Prostate gland (tissue), 2 donors: ENCODE data around the gene TM4SF18. TPM values are rescaled to one million over a fixed set of nuclear protein-coding genes. Genes with fewer than 3 reads are reported as not detected.

Experiments used
- DNase-seq: peaks from one replicate; pipeline ENCODE4 v3.0.0-alpha.2; 2019; ENCODE audit warnings: low spot score
- H3K27ac ChIP-seq, 2 donors: fragments of 200-600 bp; sonication (generic); 2 replicates each; pipeline ENCODE4 v1.5.1; 2017 to 2019
- H3K27me3 ChIP-seq: fragments of 200-600 bp; sonication (generic); replicated peaks from 2 replicates; pipeline ENCODE4 v1.5.1; 2019; ENCODE audit not compliant: insufficient read depth
- H3K36me3 ChIP-seq, 2 donors: fragments of 200-600 bp; sonication (generic); 1 replicate in 1 of 2; 2 replicates in 1 of 2; pipeline versions ENCODE4 v1.5.1 to v1.8.1; 2017 to 2019
- H3K4me1 ChIP-seq: fragments of 200-600 bp; sonication (generic); replicated peaks from 2 replicates; pipeline ENCODE4 v1.5.1; 2019
- H3K4me3 ChIP-seq, 2 donors: fragments of 200-600 bp; sonication (generic); 2 replicates each; pipeline ENCODE4 v1.5.1; 2017 to 2019
- H3K9me3 ChIP-seq: fragments of 200-600 bp; sonication (generic); 2 replicates; pipeline ENCODE4 v1.5.1; 2017
- POLR2A ChIP-seq: fragments of 450-650 bp; IDR thresholded peaks from one replicate; pipeline ENCODE4 v1.6.1; 2016; ENCODE audit warnings: antibody characterized with exemption, mild to moderate bottlenecking
- POLR2AphosphoS5 ChIP-seq: sonication (generic); formaldehyde crosslinking; IDR thresholded peaks from one replicate; pipeline ENCODE4 v1.6.1; 2017; ENCODE audit warnings: antibody characterized with exemption
- WGBS: methylation state at CpG from one replicate; pipeline ENCODE4 v1.1.5; 2018; 5-methylcytosine and 5-hydroxymethylcytosine counted together
- intact Hi-C: fragments of 100-400 bp; cut with DNase I; formaldehyde crosslinking; loops from one replicate; pipeline ENCODE4 v1.14.2; 2022
- total RNA-seq, 2 donors: library from RNA; depleted of rRNA; stranded (reverse); fragments of >200 nt; gene quantifications; one replicate each; pipeline ENCODE4 v1.1.0, GENCODE V29; 2016
- TF ChIP-seq, protein P1 (sequence below), 4 experiments: fragments of 200-600 bp in 2 of 4; fragments of 450-650 bp in 2 of 4; sonication (generic) in 2 of 4; IDR thresholded peaks; 1 replicate in 3 of 4; 2 replicates in 1 of 4; pipeline ENCODE4 v1.5.1; 2016 to 2019; ENCODE audit warnings: antibody characterized with exemption in 4 of 4, mild to moderate bottlenecking in 2 of 4, moderate library complexity in 2 of 4

TM4SF18 gene
- total RNA-seq, 2 donors from 2014 or later: 4.3 to 4.9 TPM

DNA sequence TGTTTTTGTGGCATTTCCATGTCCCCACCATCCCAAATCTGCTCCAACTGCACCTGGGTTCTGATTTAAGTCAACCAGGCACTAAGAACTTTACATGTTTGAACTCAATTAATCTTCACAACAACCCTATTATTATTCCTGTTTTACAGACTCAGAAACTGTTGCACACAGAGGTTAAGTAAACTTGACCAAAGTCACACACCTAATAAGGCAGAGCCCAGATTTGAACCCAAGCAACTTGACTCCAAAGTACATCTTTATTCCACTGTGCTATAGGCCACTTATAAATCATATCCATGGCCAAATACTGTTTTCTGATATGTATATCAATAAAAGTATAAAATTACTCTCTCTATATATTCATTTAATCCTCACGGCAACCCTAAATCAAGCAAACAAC lies 16.4 kb downstream of the TM4SF18 start:
- Histone ChIP-seq H3K9me3 (no peaks in the 10 kb centered on the region), H3K36me3 (no peaks in the 10 kb centered on the region), H3K27ac (no peak overlapping the region), H3K27me3 (no peaks in the 10 kb centered on the region), H3K4me3 (no peak overlapping the region), H3K4me1 (no peaks in the 10 kb centered on the region)
- intact Hi-C loops: no loop called here
- 100% methylated on average over 1 of the region's 1 CpG for WGBS
- DNase-seq: no peak
- TF ChIP-seq, protein P1, sequence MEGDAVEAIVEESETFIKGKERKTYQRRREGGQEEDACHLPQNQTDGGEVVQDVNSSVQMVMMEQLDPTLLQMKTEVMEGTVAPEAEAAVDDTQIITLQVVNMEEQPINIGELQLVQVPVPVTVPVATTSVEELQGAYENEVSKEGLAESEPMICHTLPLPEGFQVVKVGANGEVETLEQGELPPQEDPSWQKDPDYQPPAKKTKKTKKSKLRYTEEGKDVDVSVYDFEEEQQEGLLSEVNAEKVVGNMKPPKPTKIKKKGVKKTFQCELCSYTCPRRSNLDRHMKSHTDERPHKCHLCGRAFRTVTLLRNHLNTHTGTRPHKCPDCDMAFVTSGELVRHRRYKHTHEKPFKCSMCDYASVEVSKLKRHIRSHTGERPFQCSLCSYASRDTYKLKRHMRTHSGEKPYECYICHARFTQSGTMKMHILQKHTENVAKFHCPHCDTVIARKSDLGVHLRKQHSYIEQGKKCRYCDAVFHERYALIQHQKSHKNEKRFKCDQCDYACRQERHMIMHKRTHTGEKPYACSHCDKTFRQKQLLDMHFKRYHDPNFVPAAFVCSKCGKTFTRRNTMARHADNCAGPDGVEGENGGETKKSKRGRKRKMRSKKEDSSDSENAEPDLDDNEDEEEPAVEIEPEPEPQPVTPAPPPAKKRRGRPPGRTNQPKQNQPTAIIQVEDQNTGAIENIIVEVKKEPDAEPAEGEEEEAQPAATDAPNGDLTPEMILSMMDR (IDR thresholded peaks at IDR 0.05): no peak
- TF ChIP-seq POLR2AphosphoS5 (no peak), POLR2A (no peak)

DNA sequence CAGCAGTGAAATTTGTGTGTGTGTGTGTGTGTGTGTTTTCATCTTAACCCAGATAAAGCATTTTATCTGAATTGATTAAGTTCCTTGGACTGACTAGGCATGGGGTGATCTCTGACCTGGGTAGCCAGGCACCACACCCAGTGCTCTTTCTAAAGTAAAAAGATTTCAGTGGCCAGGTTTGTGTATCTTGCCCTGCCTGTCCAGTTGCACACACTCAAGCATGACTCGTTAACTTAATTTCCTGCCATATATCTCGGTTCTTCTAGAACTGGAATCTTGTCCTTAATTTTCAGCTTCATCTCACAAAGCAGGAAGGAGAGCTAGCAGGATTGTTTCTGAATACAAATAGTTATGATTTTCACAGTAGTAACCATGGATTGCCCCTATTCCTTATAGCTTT lies 17.0 kb downstream of the TM4SF18 start:
- intact Hi-C loops: no loop called here
- Histone ChIP-seq H3K36me3 (no peaks in the 10 kb centered on the region), H3K9me3 (no peaks in the 10 kb centered on the region), H3K27me3 (no peaks in the 10 kb centered on the region), H3K27ac (no peak overlapping the region), H3K4me1 (no peaks in the 10 kb centered on the region), H3K4me3 (no peak overlapping the region)
- TF ChIP-seq POLR2A: no peak
- TF ChIP-seq, protein P1 (IDR thresholded peaks at IDR 0.05): no peak
- TF ChIP-seq POLR2AphosphoS5: no peak
- 69% methylated on average over 2 of the region's 2 CpGs for WGBS
- DNase-seq: no peak

- 78% methylated on average over 3 of the region's 3 CpGs for WGBS
- TF ChIP-seq, protein P1 (IDR thresholded peaks at IDR 0.05): no peak
- no peak for TF ChIP-seq POLR2A
- TF ChIP-seq POLR2AphosphoS5: no peak
- Histone ChIP-seq H3K4me3 (no peak overlapping the region), H3K36me3 (no peaks in the 10 kb centered on the region), H3K27me3 (no peaks in the 10 kb centered on the region), H3K27ac (no peak overlapping the region), H3K9me3 (no peaks in the 10 kb centered on the region), H3K4me1 (no peaks in the 10 kb centered on the region)
- intact Hi-C loops: no loop called here
- DNase-seq: no peak
Observed at GRCh38 chr3:149315694-149316093, 17.7 kb downstream of the TM4SF18 start.

DNA sequence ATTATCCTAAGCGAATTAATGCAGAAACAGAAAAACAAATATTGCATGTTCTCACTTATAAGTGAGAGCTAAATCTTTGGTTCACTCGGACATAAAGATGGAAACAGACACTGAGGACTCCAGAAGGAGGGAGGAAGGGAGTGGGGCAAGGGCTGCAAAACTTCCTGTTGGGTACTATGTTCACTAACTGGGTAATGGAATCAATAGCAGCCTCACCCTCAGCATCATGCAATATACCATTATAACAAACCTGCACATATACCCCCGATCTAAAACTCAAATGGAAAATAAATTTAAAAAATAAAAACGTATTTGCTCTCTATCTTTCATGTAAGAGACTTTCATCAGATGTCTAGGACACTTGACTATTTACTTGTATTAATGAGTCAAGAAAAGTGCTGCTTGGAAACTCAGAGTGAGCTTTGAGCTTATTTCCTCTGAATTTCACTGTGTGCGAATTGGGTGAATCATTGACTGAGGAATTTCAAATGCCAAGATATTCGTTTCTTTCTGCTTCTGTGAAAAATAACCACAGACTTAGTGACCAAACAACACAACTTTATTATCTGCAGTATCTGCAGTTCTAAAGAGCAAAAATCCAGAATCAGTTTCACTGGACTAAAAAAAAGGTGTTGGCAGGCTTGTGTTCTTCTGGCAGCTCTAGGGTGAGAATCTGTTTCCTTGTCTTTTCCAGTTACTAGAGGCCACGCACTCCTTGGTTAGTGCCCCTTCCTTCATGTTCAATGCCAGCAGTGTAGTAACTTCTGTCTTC lies 18.4 kb downstream of the TM4SF18 start:
- intact Hi-C loops: no loop called here
- DNase-seq: no peak
- Histone ChIP-seq H3K27ac (no peak overlapping the region), H3K27me3 (no peaks in the 10 kb centered on the region), H3K36me3 (no peaks in the 10 kb centered on the region), H3K9me3 (no peaks in the 10 kb centered on the region), H3K4me3 (no peak overlapping the region), H3K4me1 (no peaks in the 10 kb centered on the region)
- 69% methylated on average over 7 of the region's 7 CpGs for WGBS
- TF ChIP-seq POLR2AphosphoS5 (no peak), POLR2A (no peak)
- TF ChIP-seq, protein P1 (IDR thresholded peaks at IDR 0.05): no peak

- DNase-seq: no peak
- intact Hi-C loops: no loop called here
- no peak overlapping the region for H3K4me3 ChIP-seq
- 74% methylated on average over 1 of the region's 1 CpG for WGBS
- H3K9me3 ChIP-seq: no peaks in the 10 kb centered on the region
- no peaks in the 10 kb centered on the region for H3K27me3 ChIP-seq
- TF ChIP-seq, protein P1 (IDR thresholded peaks at IDR 0.05): no peak
- no peak for TF ChIP-seq POLR2AphosphoS5
- TF ChIP-seq POLR2A: no peak
- H3K27ac ChIP-seq: no peak overlapping the region
- H3K36me3 ChIP-seq: no peaks in the 10 kb centered on the region
- H3K4me1 ChIP-seq: no peaks in the 10 kb centered on the region
Observed at GRCh38 chr3:149313542-149313941, 19.9 kb downstream of the TM4SF18 start.
